ENCODE results near the gene PRAC1. TPM values are rescaled to one million over a fixed set of nuclear protein-coding genes. Genes with fewer than 3 reads are reported as not detected.
A peak's percentile ranks its signal among the peaks of the same experiment; 100 is the strongest.

PRAC1 gene
- total and polyA plus RNA-seq, 2 of the 8 experiments (the other 6 are each of a cell fraction or from before 2014, with no cell fraction given): not detected

GRCh38 chr17:48738803-48739526, 16.6 kb upstream of the PRAC1 start (continued):
- peak; percentile 44; the same call in 1 of the 2 replicates for TF ChIP-seq CBX8 (IDR thresholded peaks at IDR 0.05; ENCODE audit: borderline replicate concordance, low read depth, low read length)
- TF ChIP-seq SIN3A (conservative IDR thresholded peaks at IDR 0.05 in 1 of 2, IDR thresholded peaks at IDR 0.05 in 1 of 2; ENCODE audit: low read depth in 1 of 2, low read length in 2 of 2): no peak
- no peak for TF ChIP-seq TCF12 (IDR thresholded peaks at IDR 0.05; ENCODE audit: low read depth, low read length)
- no peak for TF ChIP-seq BRCA1 (IDR thresholded peaks at IDR 0.05; ENCODE audit: low read depth, low read length)
- TF ChIP-seq CREB1 (IDR thresholded peaks at IDR 0.05): 0 out of 2 replicates have a peak, but pooled peaks have one; percentile 10
- no peak for TF ChIP-seq HDAC2 (IDR thresholded peaks at IDR 0.05; ENCODE audit: borderline replicate concordance in 1 of 2, low read depth in 2 of 2, low read length in 2 of 2)
- no peak for TF ChIP-seq TEAD4 (IDR thresholded peaks at IDR 0.05; ENCODE audit: low read depth, low read length)
- TF ChIP-seq, protein P1, sequence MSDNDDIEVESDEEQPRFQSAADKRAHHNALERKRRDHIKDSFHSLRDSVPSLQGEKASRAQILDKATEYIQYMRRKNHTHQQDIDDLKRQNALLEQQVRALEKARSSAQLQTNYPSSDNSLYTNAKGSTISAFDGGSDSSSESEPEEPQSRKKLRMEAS (IDR thresholded peaks at IDR 0.05): 0 out of 2 replicates have a peak, but pooled peaks have one; percentile 15
